Sigmoid colon (tissue), 7 donors: ENCODE results near the gene ACMSD. TPM values are rescaled to one million over a fixed set of nuclear protein-coding genes. Genes with fewer than 3 reads are reported as not detected.

ENCODE experiments used
- DNase-seq: peaks from one replicate; pipeline ENCODE4 v3.0.0-alpha.2; 2019
- H3K27ac ChIP-seq, 4 donors: fragments of 200-600 bp; sonication (generic); one replicate each; pipeline ENCODE4 v1.5.1; 2016 to 2019; ENCODE audit warnings: mild to moderate bottlenecking in 1 of 4
- H3K27me3 ChIP-seq, 3 donors: fragments of 200-600 bp; sonication (generic); one replicate each; pipeline ENCODE4 v1.5.1; 2019; ENCODE audit warnings: mild to moderate bottlenecking in 1 of 3
- H3K36me3 ChIP-seq, 4 donors: fragments of 200-600 bp; sonication (generic); one replicate each; pipeline ENCODE4 v1.5.1; 2016 to 2019
- H3K4me1 ChIP-seq, 4 donors: fragments of 200-600 bp; sonication (generic); one replicate each; pipeline ENCODE4 v1.5.1; 2017 to 2019
- H3K4me3 ChIP-seq, 4 donors: fragments of 200-600 bp; sonication (generic); one replicate each; pipeline ENCODE4 v1.5.1; 2017 to 2019; ENCODE audit warnings: mild to moderate bottlenecking in 2 of 4, moderate library complexity in 1 of 4
- H3K9me3 ChIP-seq, 4 donors: fragments of 200-600 bp in 3 of 4; sonication (generic) in 3 of 4; one replicate each; pipeline versions ENCODE4 v1.5.1 to v1.6.1; 2013 to 2019
- EP300 ChIP-seq, 4 donors: sonication (generic); formaldehyde crosslinking; IDR thresholded peaks; one replicate each; pipeline ENCODE4 v1.6.1; 2017; ENCODE audit warnings: antibody characterized with exemption in 4 of 4
- POLR2A ChIP-seq, 2 donors: fragments of 450-650 bp; IDR thresholded peaks; one replicate each; pipeline ENCODE4 v1.6.1; 2016; ENCODE audit warnings: antibody characterized with exemption in 2 of 2, mild to moderate bottlenecking in 2 of 2, moderate library complexity in 2 of 2
- POLR2AphosphoS5 ChIP-seq, 4 donors: sonication (generic); formaldehyde crosslinking; IDR thresholded peaks; one replicate each; pipeline ENCODE4 v1.6.1; 2017; ENCODE audit warnings: antibody characterized with exemption in 4 of 4
- WGBS, 2 donors: extraction: QIAGEN DNeasy Blood & Tissue Kit; methylation state at CpG; one replicate each; pipeline ENCODE4 v1.1.7; 2013; 5-methylcytosine and 5-hydroxymethylcytosine counted together
- intact Hi-C: fragments of 100-400 bp; cut with DNase I; formaldehyde crosslinking; loops from one replicate; pipeline ENCODE4 v1.15.1; 2023
- polyA plus RNA-seq, 3 donors: library from polyadenylated mRNA; stranded (reverse); fragments of 200-250 nt; gene quantifications; one replicate each; pipeline ENCODE4 v1.2.3, GENCODE V29; 2013
- total RNA-seq, 4 donors: library from RNA; depleted of rRNA; stranded (reverse); fragments of >200 nt; gene quantifications; one replicate each; pipeline ENCODE4 v1.1.0, GENCODE V29; 2016
- TF ChIP-seq, protein P1 (sequence below), 4 experiments: fragments of 450-650 bp in 3 of 4; fragments of 200-600 bp in 1 of 4; IDR thresholded peaks; one replicate each; pipeline ENCODE4 v1.5.1; 2016 to 2019; ENCODE audit warnings: antibody characterized with exemption in 4 of 4, mild to moderate bottlenecking in 3 of 4, moderate library complexity in 2 of 4
- donor health status: healthy with polysubstance abuse.
- donor health status: Bipolar disorder and iron deficiency.
- donor health status: healthy.

Gene ACMSD
- total and polyA plus RNA-seq, 7 donors: not detected

- Histone ChIP-seq H3K27me3 (no peaks in the 10 kb centered on the region), H3K9me3 (no peaks in the 10 kb centered on the region), H3K27ac (no peak overlapping the region), H3K4me1 (no peaks in the 10 kb centered on the region), H3K4me3 (no peak overlapping the region), H3K36me3 (no peaks in the 10 kb centered on the region)
- DNase-seq: no peak
- no peak for TF ChIP-seq POLR2AphosphoS5 (IDR thresholded peaks at IDR 0.05)
- no peak for TF ChIP-seq POLR2A (IDR thresholded peaks at IDR 0.05)
- intact Hi-C loops: no loop called here
- 94 to 96% methylated on average over 3 of the region's 3 CpGs for WGBS, 2 donors
These were observed 45.3 kb downstream of the ACMSD start for GRCh38 chr2:134883552-134884293.

- DNase-seq: no peak
- intact Hi-C loops: no loop called here
- H3K9me3 ChIP-seq: no peaks in the 10 kb centered on the region
These were observed 46.0 kb downstream of the ACMSD start for GRCh38 chr2:134884435-134884834.

DNA sequence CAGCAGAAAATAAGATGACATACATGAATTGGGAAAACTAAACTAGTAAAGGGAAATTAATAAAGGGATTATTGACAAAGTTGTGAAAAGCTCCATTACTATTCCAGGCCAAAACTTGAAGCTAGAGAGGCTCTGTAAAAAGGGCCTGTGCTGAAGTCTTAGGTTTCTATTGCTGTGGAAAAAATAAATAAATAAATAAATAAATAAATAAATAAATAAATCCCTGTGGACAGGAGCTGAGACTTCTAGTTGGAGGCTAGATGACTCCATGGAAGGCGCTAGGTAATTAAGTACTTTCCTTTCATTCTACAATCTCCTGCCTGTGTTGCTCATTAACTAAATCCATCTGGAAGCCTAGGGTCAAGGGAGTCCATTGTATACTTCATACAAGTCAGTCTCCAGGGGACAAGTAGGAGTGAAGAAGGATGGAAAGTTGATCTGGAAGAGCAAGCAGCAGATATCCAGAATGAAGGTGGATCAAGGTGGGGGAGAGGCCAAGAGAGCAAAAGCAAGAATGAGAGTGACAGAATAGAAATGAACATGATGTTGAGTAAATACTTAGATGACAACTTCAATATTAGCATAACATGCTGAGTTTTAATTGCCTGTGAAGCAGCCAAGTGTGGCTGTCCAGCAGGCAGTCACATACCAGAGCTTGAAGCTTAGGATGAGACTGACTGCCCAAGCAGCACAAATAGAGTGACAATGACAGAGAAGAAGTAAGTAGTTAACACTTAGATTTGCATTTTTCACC lies 54.0 kb downstream of the ACMSD start:
- 96 to 98% methylated on average over 1 of the region's 1 CpG for WGBS, 2 donors

More at GRCh38 chr2:134884435-134884834, 46.0 kb downstream of the ACMSD start:
- no peaks in the 10 kb centered on the region for H3K36me3 ChIP-seq
- H3K4me3 ChIP-seq: no peak overlapping the region
- H3K27me3 ChIP-seq: no peaks in the 10 kb centered on the region
- TF ChIP-seq EP300 (IDR thresholded peaks at IDR 0.05) (no peak), POLR2A (IDR thresholded peaks at IDR 0.05) (no peak), POLR2AphosphoS5 (IDR thresholded peaks at IDR 0.05) (no peak)
- TF ChIP-seq, protein P1, sequence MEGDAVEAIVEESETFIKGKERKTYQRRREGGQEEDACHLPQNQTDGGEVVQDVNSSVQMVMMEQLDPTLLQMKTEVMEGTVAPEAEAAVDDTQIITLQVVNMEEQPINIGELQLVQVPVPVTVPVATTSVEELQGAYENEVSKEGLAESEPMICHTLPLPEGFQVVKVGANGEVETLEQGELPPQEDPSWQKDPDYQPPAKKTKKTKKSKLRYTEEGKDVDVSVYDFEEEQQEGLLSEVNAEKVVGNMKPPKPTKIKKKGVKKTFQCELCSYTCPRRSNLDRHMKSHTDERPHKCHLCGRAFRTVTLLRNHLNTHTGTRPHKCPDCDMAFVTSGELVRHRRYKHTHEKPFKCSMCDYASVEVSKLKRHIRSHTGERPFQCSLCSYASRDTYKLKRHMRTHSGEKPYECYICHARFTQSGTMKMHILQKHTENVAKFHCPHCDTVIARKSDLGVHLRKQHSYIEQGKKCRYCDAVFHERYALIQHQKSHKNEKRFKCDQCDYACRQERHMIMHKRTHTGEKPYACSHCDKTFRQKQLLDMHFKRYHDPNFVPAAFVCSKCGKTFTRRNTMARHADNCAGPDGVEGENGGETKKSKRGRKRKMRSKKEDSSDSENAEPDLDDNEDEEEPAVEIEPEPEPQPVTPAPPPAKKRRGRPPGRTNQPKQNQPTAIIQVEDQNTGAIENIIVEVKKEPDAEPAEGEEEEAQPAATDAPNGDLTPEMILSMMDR (IDR thresholded peaks at IDR 0.05): no peak
- H3K4me1 ChIP-seq: no peaks in the 10 kb centered on the region
- H3K27ac ChIP-seq: no peak overlapping the region

GRCh38 chr2:134897932-134898331 lies 59.5 kb downstream of the ACMSD start:
- Histone ChIP-seq H3K27ac (no peak overlapping the region), H3K9me3 (no peaks in the 10 kb centered on the region), H3K4me3 (no peak overlapping the region), H3K36me3 (no peaks in the 10 kb centered on the region), H3K4me1 (no peaks in the 10 kb centered on the region), H3K27me3 (no peaks in the 10 kb centered on the region)
- intact Hi-C loops: loop anchor here (5.0 kb wide), 1 partner anchor 781 kb away; no protein-coding TSS in a partner anchor
- no peak for DNase-seq
- TF ChIP-seq, protein P1 (IDR thresholded peaks at IDR 0.05): peak in 1 of 4 experiments; percentile 14
- no peak for TF ChIP-seq POLR2A (IDR thresholded peaks at IDR 0.05)

More for the DNA sequence above, 54.0 kb downstream of the ACMSD start:
- DNase-seq: no peak
- H3K9me3 ChIP-seq: no peaks in the 10 kb centered on the region
- TF ChIP-seq EP300 (IDR thresholded peaks at IDR 0.05) (no peak), POLR2A (IDR thresholded peaks at IDR 0.05) (no peak), POLR2AphosphoS5 (IDR thresholded peaks at IDR 0.05) (no peak)
- TF ChIP-seq, protein P1 (IDR thresholded peaks at IDR 0.05): no peak
- H3K4me1 ChIP-seq: no peaks in the 10 kb centered on the region
- intact Hi-C loops: no loop called here
- no peaks in the 10 kb centered on the region for H3K36me3 ChIP-seq
- H3K27ac ChIP-seq: no peak overlapping the region
- no peaks in the 10 kb centered on the region for H3K27me3 ChIP-seq
- H3K4me3 ChIP-seq: no peak overlapping the region

DNA sequence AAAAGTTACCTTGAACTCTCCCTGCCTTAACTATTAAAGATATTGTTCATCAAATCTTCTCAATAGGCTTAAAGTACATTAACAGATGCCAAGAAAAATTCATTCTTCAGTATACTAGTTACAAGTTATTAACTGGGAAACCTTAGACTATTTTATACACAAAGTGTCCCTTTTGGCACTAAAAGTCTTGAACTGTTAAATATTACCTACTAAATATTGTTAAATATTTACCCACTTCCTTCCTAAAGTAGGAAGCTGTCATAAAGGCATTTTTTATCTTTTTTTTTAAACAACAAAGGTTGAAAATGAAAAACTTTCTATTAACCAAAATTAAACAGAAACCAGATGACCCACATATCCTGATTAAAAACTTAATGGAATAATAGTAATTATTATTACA lies 60.8 kb downstream of the ACMSD start:
- intact Hi-C loops: loop anchor here (5.0 kb wide), 1 partner anchor 782 kb away; no protein-coding TSS in a partner anchor
- H3K27me3 ChIP-seq: no peaks in the 10 kb centered on the region
- no peak overlapping the region for H3K4me3 ChIP-seq
- no peaks in the 10 kb centered on the region for H3K9me3 ChIP-seq
- TF ChIP-seq POLR2AphosphoS5 (IDR thresholded peaks at IDR 0.05): no peak
- TF ChIP-seq, protein P1 (IDR thresholded peaks at IDR 0.05): no peak
- no peak for TF ChIP-seq EP300 (IDR thresholded peaks at IDR 0.05)
- no peak for DNase-seq
- no peaks in the 10 kb centered on the region for H3K4me1 ChIP-seq
- no peak overlapping the region for H3K27ac ChIP-seq
- H3K36me3 ChIP-seq: no peaks in the 10 kb centered on the region
